Spleen (tissue), 11 donors: ENCODE results near the gene SINHCAF. TPM values are rescaled to one million over a fixed set of nuclear protein-coding genes. Genes with fewer than 3 reads are reported as not detected.

Experiments
- DNase-seq: peaks from one replicate; pipeline ENCODE4 v3.0.0-alpha.2; 2020
- H3K27ac ChIP-seq, 8 donors: fragments of 200-600 bp; sonication (generic) in 7 of 8; 1 replicate in 4 of 8; 2 replicates in 4 of 8; pipeline versions ENCODE4 v1.5.0 to v1.8.0; 2016 to 2021; ENCODE audit warnings: inconsistent platforms in 4 of 8, mild to moderate bottlenecking in 4 of 8, moderate library complexity in 1 of 8
- H3K27me3 ChIP-seq, 7 donors: fragments of 200-600 bp; sonication (generic) in 6 of 7; replicated peaks in 1 of 7; 1 replicate in 4 of 7; 2 replicates in 3 of 7; pipeline versions ENCODE4 v1.5.0 to v1.8.0; 2016 to 2021; ENCODE audit warnings: inconsistent platforms in 3 of 7, mild to moderate bottlenecking in 1 of 7
- H3K36me3 ChIP-seq, 6 donors: fragments of 200-600 bp; sonication (generic) in 5 of 6; 1 replicate in 4 of 6; 2 replicates in 2 of 6; pipeline versions ENCODE4 v1.5.0 to v1.8.0; 2016 to 2021; ENCODE audit warnings: inconsistent platforms in 2 of 6
- H3K4me1 ChIP-seq, 6 donors: fragments of 200-600 bp; sonication (generic) in 5 of 6; 1 replicate in 3 of 6; 2 replicates in 3 of 6; pipeline versions ENCODE4 v1.5.0 to v1.8.0; 2016 to 2021; ENCODE audit warnings: inconsistent platforms in 3 of 6
- H3K4me3 ChIP-seq, 8 donors: fragments of 200-600 bp; sonication (generic) in 7 of 8; 1 replicate in 4 of 8; 2 replicates in 4 of 8; pipeline versions ENCODE4 v1.5.0 to v1.8.0; 2016 to 2021; ENCODE audit warnings: inconsistent platforms in 4 of 8, mild to moderate bottlenecking in 4 of 8, moderate library complexity in 2 of 8
- H3K9me3 ChIP-seq, 8 donors: fragments of 200-600 bp; sonication (generic) in 7 of 8; 1 replicate in 4 of 8; 2 replicates in 4 of 8; pipeline versions ENCODE4 v1.5.0 to v1.8.0; 2016 to 2021; ENCODE audit warnings: inconsistent platforms in 4 of 8
- POLR2A ChIP-seq, 3 donors: fragments of 450-650 bp; IDR thresholded peaks; one replicate each; pipeline ENCODE4 v1.5.1; 2017; ENCODE audit warnings: antibody characterized with exemption in 3 of 3, mild to moderate bottlenecking in 1 of 3
- POLR2AphosphoS5 ChIP-seq, 3 donors: sonication (generic); formaldehyde crosslinking; IDR thresholded peaks; one replicate each; pipeline ENCODE4 v1.5.1; 2017; ENCODE audit warnings: antibody characterized with exemption in 3 of 3
- WGBS, 5 donors: extraction: QIAGEN DNeasy Blood & Tissue Kit in 3 of 5; methylation state at CpG; one replicate each; pipeline versions ENCODE4 v1.1.5 to v1.1.7; 2013 to 2018; 5-methylcytosine and 5-hydroxymethylcytosine counted together
- intact Hi-C: fragments of 100-400 bp; cut with DNase I; formaldehyde crosslinking; loops from one replicate; pipeline ENCODE4 v1.15.0; 2023; ENCODE audit warnings: low total_unique reads
- polyA plus RNA-seq, 3 donors: library from polyadenylated mRNA; stranded (reverse); fragments of 200-250 nt; gene quantifications; one replicate each; pipeline ENCODE4 v1.2.1, GENCODE V29; 2013
- total RNA-seq, 7 donors: library from RNA; depleted of rRNA in 3 of 7; stranded (reverse); fragments of >200 nt in 3 of 7; fragmentation: NEBNext Ultra II Directional in 4 of 7; extraction: Animal tissue kit (Norgen Biotek cat#: 25700) in 4 of 7; gene quantifications; one replicate each; pipeline versions ENCODE4 v1.1.0 to v1.2.1, GENCODE V29; 2016 to 2021
- TF ChIP-seq, protein P1 (sequence below), 11 experiments: fragments of 200-600 bp in 7 of 11; fragments of 450-650 bp in 4 of 11; sonication (generic) in 4 of 11; IDR thresholded peaks in 8 of 11; conservative IDR thresholded peaks in 3 of 11; 1 replicate in 7 of 11; 2 replicates in 4 of 11; pipeline versions ENCODE4 v1.4.0 to v1.8.0; 2016 to 2021; ENCODE audit warnings: antibody characterized with exemption in 11 of 11, inconsistent platforms in 4 of 11, mild to moderate bottlenecking in 1 of 11
- donor health status: healthy with polysubstance abuse.
- donor health status: DM: no; HTN: no; CAD: no; lungs with moderate emphysema.
- donor health status: DM: no; HTN: no; CAD: no.
- donor health status: Bipolar disorder and iron deficiency.
- donor health status: healthy.
- donor health status: DM: no; HTN: no; CAD: no.
- donor health status: DM: yes; HTN: yes; CAD: no.

SINHCAF gene
- total and polyA plus RNA-seq, 10 donors: 28.4 to 121 (median 55.9) TPM

- H3K4me3 ChIP-seq: no peak overlapping the region
- DNase-seq: no peak
- no peak for TF ChIP-seq POLR2A (IDR thresholded peaks at IDR 0.05)
- TF ChIP-seq POLR2AphosphoS5 (IDR thresholded peaks at IDR 0.05): no peak
- TF ChIP-seq, protein P1, sequence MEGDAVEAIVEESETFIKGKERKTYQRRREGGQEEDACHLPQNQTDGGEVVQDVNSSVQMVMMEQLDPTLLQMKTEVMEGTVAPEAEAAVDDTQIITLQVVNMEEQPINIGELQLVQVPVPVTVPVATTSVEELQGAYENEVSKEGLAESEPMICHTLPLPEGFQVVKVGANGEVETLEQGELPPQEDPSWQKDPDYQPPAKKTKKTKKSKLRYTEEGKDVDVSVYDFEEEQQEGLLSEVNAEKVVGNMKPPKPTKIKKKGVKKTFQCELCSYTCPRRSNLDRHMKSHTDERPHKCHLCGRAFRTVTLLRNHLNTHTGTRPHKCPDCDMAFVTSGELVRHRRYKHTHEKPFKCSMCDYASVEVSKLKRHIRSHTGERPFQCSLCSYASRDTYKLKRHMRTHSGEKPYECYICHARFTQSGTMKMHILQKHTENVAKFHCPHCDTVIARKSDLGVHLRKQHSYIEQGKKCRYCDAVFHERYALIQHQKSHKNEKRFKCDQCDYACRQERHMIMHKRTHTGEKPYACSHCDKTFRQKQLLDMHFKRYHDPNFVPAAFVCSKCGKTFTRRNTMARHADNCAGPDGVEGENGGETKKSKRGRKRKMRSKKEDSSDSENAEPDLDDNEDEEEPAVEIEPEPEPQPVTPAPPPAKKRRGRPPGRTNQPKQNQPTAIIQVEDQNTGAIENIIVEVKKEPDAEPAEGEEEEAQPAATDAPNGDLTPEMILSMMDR (IDR thresholded peaks at IDR 0.05 in 8 of 11, conservative IDR thresholded peaks at IDR 0.05 in 3 of 11): no peak
- 87 to 96% (median 95%) methylated on average over 4 of the region's 4 CpGs for WGBS, 5 donors
- H3K27me3 ChIP-seq: no peaks in the 10 kb centered on the region
- H3K36me3 ChIP-seq: peaks cover 0 to 34% (median under 1%) of the 10 kb centered on the region in 6 donors
- no peaks in the 10 kb centered on the region for H3K9me3 ChIP-seq
- H3K4me1 ChIP-seq: no peaks in the 10 kb centered on the region
- H3K27ac ChIP-seq: no peak overlapping the region
- intact Hi-C loops: no loop called here
These were observed 53.2 kb downstream of the SINHCAF start for GRCh38 chr12:31272607-31273225.

DNA sequence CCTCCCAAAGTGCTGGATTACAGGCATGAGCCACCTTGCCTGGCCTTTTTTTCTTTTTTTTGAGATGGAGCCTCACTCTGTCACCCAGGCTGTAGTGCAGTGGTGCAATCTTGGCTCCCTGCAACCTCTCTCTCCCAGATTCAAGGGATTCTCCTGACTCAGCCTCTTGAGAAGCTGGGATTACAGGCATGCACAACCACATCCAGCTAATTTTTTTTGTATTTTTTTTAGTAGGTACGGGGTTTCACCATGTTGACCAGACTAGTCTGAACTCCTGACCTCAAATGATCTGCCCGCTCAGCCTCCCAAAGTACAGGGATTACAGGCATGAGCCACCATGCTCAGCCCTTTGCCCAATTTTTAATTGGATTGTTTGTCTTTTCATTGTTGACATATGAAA lies 58.0 kb downstream of the SINHCAF start:
- H3K9me3 ChIP-seq: no peaks in the 10 kb centered on the region
- no peaks in the 10 kb centered on the region for H3K27me3 ChIP-seq
- H3K4me3 ChIP-seq: no peak overlapping the region
- intact Hi-C loops: no loop called here
- no peaks in the 10 kb centered on the region for H3K4me1 ChIP-seq
- TF ChIP-seq, protein P1 (IDR thresholded peaks at IDR 0.05 in 8 of 11, conservative IDR thresholded peaks at IDR 0.05 in 3 of 11): no peak
- TF ChIP-seq POLR2A (IDR thresholded peaks at IDR 0.05): no peak
- no peak for TF ChIP-seq POLR2AphosphoS5 (IDR thresholded peaks at IDR 0.05)
- no peak overlapping the region for H3K27ac ChIP-seq
- DNase-seq: no peak
- H3K36me3 ChIP-seq: no peaks in the 10 kb centered on the region
- WGBS, 5 donors: 89 to 100% (median 96%) methylated on average over 2 of the region's 2 CpGs

- Histone ChIP-seq H3K27me3 (no peaks in the 10 kb centered on the region), H3K27ac (no peak overlapping the region), H3K4me1 (no peaks in the 10 kb centered on the region), H3K4me3 (no peak overlapping the region), H3K36me3 (no peaks in the 10 kb centered on the region), H3K9me3 (no peaks in the 10 kb centered on the region)
- 75 to 92% (median 85%) methylated on average over 11 of the region's 11 CpGs for WGBS, 5 donors
- TF ChIP-seq POLR2AphosphoS5 (IDR thresholded peaks at IDR 0.05): no peak
- TF ChIP-seq, protein P1 (IDR thresholded peaks at IDR 0.05 in 8 of 11, conservative IDR thresholded peaks at IDR 0.05 in 3 of 11): no peak
- TF ChIP-seq POLR2A (IDR thresholded peaks at IDR 0.05): no peak
- DNase-seq: peak; percentile 45
- intact Hi-C loops: no loop called here
These were observed 60.2 kb downstream of the SINHCAF start for GRCh38 chr12:31265722-31266121.

GRCh38 chr12:31263661-31264060 lies 62.3 kb downstream of the SINHCAF start:
- H3K27me3 ChIP-seq: no peaks in the 10 kb centered on the region
- TF ChIP-seq POLR2A (IDR thresholded peaks at IDR 0.05): no peak
- TF ChIP-seq, protein P1 (IDR thresholded peaks at IDR 0.05 in 8 of 11, conservative IDR thresholded peaks at IDR 0.05 in 3 of 11): no peak
- TF ChIP-seq POLR2AphosphoS5 (IDR thresholded peaks at IDR 0.05): no peak
- no peaks in the 10 kb centered on the region for H3K9me3 ChIP-seq
- H3K36me3 ChIP-seq: no peaks in the 10 kb centered on the region
- WGBS, 5 donors: 75 to 94% (median 82%) methylated on average over 3 of the region's 3 CpGs
- no peak overlapping the region for H3K4me3 ChIP-seq
- no peak for DNase-seq
- no peaks in the 10 kb centered on the region for H3K4me1 ChIP-seq
- intact Hi-C loops: no loop called here
- H3K27ac ChIP-seq: no peak overlapping the region
